ENCODE measurements around the gene B3GNT5. TPM values are rescaled to one million over a fixed set of nuclear protein-coding genes. Genes with fewer than 3 reads are reported as not detected.

Gene B3GNT5
- total RNA-seq, 1 experiment from 2014 or later = 8.6 TPM

GRCh38 chr3:183253528-183254486, 754 bp downstream of the B3GNT5 start:
- no peak for DNase-seq
- Histone ChIP-seq H3K9ac (ENCODE audit: low read length) (no peak overlapping the region), H4K20me1 (ENCODE audit: insufficient read depth, low read depth, low read length) (no peaks in the 10 kb centered on the region), H3K9me2 (replicated peaks; ENCODE audit: insufficient read depth, low read length) (no peaks in the 10 kb centered on the region), H3K79me2 (ENCODE audit: low read length) (no peaks in the 10 kb centered on the region), H2AFZ (ENCODE audit: low read length) (no peak overlapping the region), H3K9me3 (ENCODE audit: low read length) (no peaks in the 10 kb centered on the region), H3K36me3 (ENCODE audit: insufficient read depth, low read length) (no peaks in the 10 kb centered on the region), H3K4me1 (ENCODE audit: low read length) (peaks cover 37% of the 10 kb centered on the region), H3K4me2 (ENCODE audit: low read depth, low read length, poor library complexity, severe bottlenecking) (no peak overlapping the region), H3K27me3 (ENCODE audit: low read length) (no peaks in the 10 kb centered on the region), H3K4me3 (ENCODE audit: low read length) (no peak overlapping the region), H3K27ac (ENCODE audit: low read length) (no peak overlapping the region)

DNA sequence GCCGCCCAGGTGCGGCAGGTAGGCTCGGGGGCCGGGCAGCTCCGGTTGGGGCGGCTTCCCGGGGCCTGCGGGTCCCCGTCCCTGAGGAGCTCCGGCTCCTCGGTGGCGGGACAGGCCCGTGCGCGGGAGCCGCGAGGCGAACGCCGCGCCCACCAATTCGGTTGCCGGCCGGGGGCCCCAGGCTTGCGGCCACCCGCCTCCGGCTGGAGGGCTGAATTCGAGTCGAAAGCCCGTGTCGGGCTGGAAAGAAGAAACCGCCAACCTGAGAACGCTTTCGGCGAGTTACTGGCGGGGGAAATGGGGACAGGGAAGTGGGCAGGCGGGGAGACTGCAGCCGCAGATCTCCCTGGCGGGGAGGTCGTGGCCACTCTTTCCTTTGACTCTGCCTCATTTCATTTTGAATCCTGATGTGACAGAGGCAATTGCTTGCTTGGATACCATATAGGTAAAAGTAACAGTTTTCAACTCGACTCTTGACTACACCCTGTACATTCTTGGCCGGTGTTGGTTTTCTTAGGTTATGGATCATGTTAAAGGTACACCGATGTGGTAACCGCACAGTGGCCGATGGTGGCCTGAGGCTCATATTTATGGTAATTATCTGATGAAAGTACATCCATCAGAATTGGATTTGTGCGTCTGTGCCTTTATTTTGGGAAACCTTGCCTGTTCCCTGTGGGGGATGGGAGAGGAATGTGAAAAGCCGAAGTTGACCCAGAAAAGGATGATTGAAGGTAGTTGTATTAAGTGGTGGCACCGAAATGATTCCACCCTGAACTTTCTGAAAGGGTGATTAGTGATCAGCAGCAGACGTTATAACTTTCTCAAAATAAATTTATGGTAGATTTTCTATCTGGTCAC, 1.7 kb downstream of the B3GNT5 start:
- no peaks in the 10 kb centered on the region for H4K20me1 ChIP-seq (ENCODE audit: insufficient read depth, low read depth, low read length)
- H3K4me1 ChIP-seq (ENCODE audit: low read length) = peaks cover 31% of the 10 kb centered on the region
- no peaks in the 10 kb centered on the region for H3K9me3 ChIP-seq (ENCODE audit: low read length)
- no peaks in the 10 kb centered on the region for H3K36me3 ChIP-seq (ENCODE audit: insufficient read depth, low read length)
- H3K79me2 ChIP-seq (ENCODE audit: low read length) = no peaks in the 10 kb centered on the region
- H3K9me2 ChIP-seq (replicated peaks; ENCODE audit: insufficient read depth, low read length) = no peaks in the 10 kb centered on the region
- no peak overlapping the region for H2AFZ ChIP-seq (ENCODE audit: low read length)
- H3K27me3 ChIP-seq (ENCODE audit: low read length) = no peaks in the 10 kb centered on the region
- DNase-seq = no peak
- H3K27ac ChIP-seq (ENCODE audit: low read length) = no peak overlapping the region
- no peak overlapping the region for H3K4me2 ChIP-seq (ENCODE audit: low read depth, low read length, poor library complexity, severe bottlenecking)
- H3K9ac ChIP-seq (ENCODE audit: low read length) = no peak overlapping the region
- H3K4me3 ChIP-seq (ENCODE audit: low read length) = no peak overlapping the region

GRCh38 chr3:183255348-183255730, 2.3 kb downstream of the B3GNT5 start:
- Histone ChIP-seq H3K4me1 (ENCODE audit: low read length) (peaks cover 31% of the 10 kb centered on the region), H3K4me3 (ENCODE audit: low read length) (no peak overlapping the region), H3K9me2 (replicated peaks; ENCODE audit: insufficient read depth, low read length) (no peaks in the 10 kb centered on the region), H3K36me3 (ENCODE audit: insufficient read depth, low read length) (no peaks in the 10 kb centered on the region), H3K9me3 (ENCODE audit: low read length) (no peaks in the 10 kb centered on the region), H2AFZ (ENCODE audit: low read length) (no peak overlapping the region), H3K4me2 (ENCODE audit: low read depth, low read length, poor library complexity, severe bottlenecking) (no peak overlapping the region), H4K20me1 (ENCODE audit: insufficient read depth, low read depth, low read length) (no peaks in the 10 kb centered on the region), H3K27ac (ENCODE audit: low read length) (no peak overlapping the region), H3K79me2 (ENCODE audit: low read length) (no peaks in the 10 kb centered on the region), H3K27me3 (ENCODE audit: low read length) (no peaks in the 10 kb centered on the region), H3K9ac (ENCODE audit: low read length) (no peak overlapping the region)
- DNase-seq = no peak

DNA sequence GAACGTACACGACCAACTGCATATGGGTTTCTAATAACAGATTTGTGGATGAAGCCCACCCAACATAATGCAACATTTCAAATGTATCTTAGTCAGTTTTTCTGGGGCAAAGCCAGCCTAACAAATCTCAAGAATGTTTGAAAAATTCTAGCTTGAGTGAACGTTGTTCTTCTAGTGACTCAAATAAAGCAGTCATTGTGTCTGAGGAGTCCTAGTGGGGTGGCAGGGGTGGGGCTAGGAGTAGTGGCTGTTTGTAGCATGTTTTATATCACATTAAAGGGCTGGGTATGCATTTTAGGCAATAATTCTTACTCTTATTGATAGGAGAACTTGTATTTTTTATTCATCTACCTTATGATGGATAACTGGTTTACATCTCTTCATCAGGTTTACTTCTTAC, 6.0 kb downstream of the B3GNT5 start:
- no peaks in the 10 kb centered on the region for H3K27me3 ChIP-seq (ENCODE audit: low read length)
- H3K27ac ChIP-seq (ENCODE audit: low read length) = no peak overlapping the region
- H3K79me2 ChIP-seq (ENCODE audit: low read length) = no peaks in the 10 kb centered on the region
- no peaks in the 10 kb centered on the region for H3K9me2 ChIP-seq (replicated peaks; ENCODE audit: insufficient read depth, low read length)
- H3K4me2 ChIP-seq (ENCODE audit: low read depth, low read length, poor library complexity, severe bottlenecking) = no peak overlapping the region
- H3K9ac ChIP-seq (ENCODE audit: low read length) = no peak overlapping the region
- H3K36me3 ChIP-seq (ENCODE audit: insufficient read depth, low read length) = no peaks in the 10 kb centered on the region
- H3K9me3 ChIP-seq (ENCODE audit: low read length) = no peaks in the 10 kb centered on the region
- DNase-seq = peak; percentile 34
- peaks cover 13% of the 10 kb centered on the region for H3K4me1 ChIP-seq (ENCODE audit: low read length)
- no peak overlapping the region for H3K4me3 ChIP-seq (ENCODE audit: low read length)
- no peaks in the 10 kb centered on the region for H4K20me1 ChIP-seq (ENCODE audit: insufficient read depth, low read depth, low read length)
- no peak overlapping the region for H2AFZ ChIP-seq (ENCODE audit: low read length)

GRCh38 chr3:183259621-183260020, 6.6 kb downstream of the B3GNT5 start:
- no peaks in the 10 kb centered on the region for H3K9me2 ChIP-seq (replicated peaks; ENCODE audit: insufficient read depth, low read length)
- no peaks in the 10 kb centered on the region for H3K79me2 ChIP-seq (ENCODE audit: low read length)
- no peaks in the 10 kb centered on the region for H3K36me3 ChIP-seq (ENCODE audit: insufficient read depth, low read length)
- no peak overlapping the region for H3K4me2 ChIP-seq (ENCODE audit: low read depth, low read length, poor library complexity, severe bottlenecking)
- no peak overlapping the region for H3K9ac ChIP-seq (ENCODE audit: low read length)
- no peaks in the 10 kb centered on the region for H4K20me1 ChIP-seq (ENCODE audit: insufficient read depth, low read depth, low read length)
- H3K9me3 ChIP-seq (ENCODE audit: low read length) = no peaks in the 10 kb centered on the region
- no peak overlapping the region for H3K27ac ChIP-seq (ENCODE audit: low read length)
- no peak overlapping the region for H2AFZ ChIP-seq (ENCODE audit: low read length)
- H3K4me1 ChIP-seq (ENCODE audit: low read length) = peaks cover 13% of the 10 kb centered on the region
- DNase-seq = peak; percentile 39
- H3K4me3 ChIP-seq (ENCODE audit: low read length) = no peak overlapping the region
- no peaks in the 10 kb centered on the region for H3K27me3 ChIP-seq (ENCODE audit: low read length)

DNA sequence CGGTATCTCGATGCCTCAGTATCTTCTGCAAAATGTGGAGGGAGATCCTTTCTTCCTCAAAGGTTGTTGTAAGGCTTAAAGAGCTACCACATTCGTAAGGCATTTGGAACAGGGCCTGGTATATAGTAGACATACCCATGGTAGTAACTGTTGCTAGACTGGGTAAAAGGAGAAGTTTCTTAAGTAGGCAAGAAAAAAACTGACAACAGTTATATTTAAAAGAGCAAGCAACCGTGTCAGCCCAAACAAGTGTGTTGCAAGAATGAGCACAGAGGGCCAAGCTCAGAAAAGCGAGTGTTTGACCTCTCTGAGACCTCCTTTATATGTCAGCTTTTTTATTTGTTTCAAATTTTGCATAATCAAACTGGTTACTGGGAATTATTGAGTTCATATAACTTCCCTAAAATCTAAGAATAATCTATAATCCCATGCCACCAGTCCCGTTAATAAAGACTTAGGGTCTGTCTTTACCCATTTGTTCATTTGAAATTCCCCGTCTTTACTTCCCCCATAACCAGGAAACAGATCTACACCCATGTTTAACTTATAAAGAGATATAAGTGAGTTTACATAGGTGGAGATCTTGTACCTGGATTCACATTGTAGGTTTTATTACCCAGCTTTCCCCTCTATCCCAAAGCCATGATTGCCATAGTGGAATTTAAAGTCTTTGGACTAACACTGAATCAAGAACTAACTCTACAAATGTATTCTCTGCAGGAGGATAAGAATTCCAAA, 7.3 kb downstream of the B3GNT5 start:
- no peaks in the 10 kb centered on the region for H3K9me2 ChIP-seq (replicated peaks; ENCODE audit: insufficient read depth, low read length)
- H3K36me3 ChIP-seq (ENCODE audit: insufficient read depth, low read length) = no peaks in the 10 kb centered on the region
- no peak overlapping the region for H2AFZ ChIP-seq (ENCODE audit: low read length)
- H3K4me1 ChIP-seq (ENCODE audit: low read length) = peaks cover 18% of the 10 kb centered on the region
- H3K4me3 ChIP-seq (ENCODE audit: low read length) = no peak overlapping the region
- no peaks in the 10 kb centered on the region for H3K27me3 ChIP-seq (ENCODE audit: low read length)
- no peaks in the 10 kb centered on the region for H3K79me2 ChIP-seq (ENCODE audit: low read length)
- no peak overlapping the region for H3K27ac ChIP-seq (ENCODE audit: low read length)
- H3K9ac ChIP-seq (ENCODE audit: low read length) = no peak overlapping the region
- no peaks in the 10 kb centered on the region for H3K9me3 ChIP-seq (ENCODE audit: low read length)
- H3K4me2 ChIP-seq (ENCODE audit: low read depth, low read length, poor library complexity, severe bottlenecking) = peak overlapping the region; percentile 28
- no peaks in the 10 kb centered on the region for H4K20me1 ChIP-seq (ENCODE audit: insufficient read depth, low read depth, low read length)
- peak; percentile 65 for DNase-seq

- DNase-seq = peak; percentile 38
- no peaks in the 10 kb centered on the region for H3K9me2 ChIP-seq (replicated peaks; ENCODE audit: insufficient read depth, low read length)
- H3K27me3 ChIP-seq (ENCODE audit: low read length) = no peaks in the 10 kb centered on the region
- no peak overlapping the region for H2AFZ ChIP-seq (ENCODE audit: low read length)
- no peak overlapping the region for H3K4me3 ChIP-seq (ENCODE audit: low read length)
- no peaks in the 10 kb centered on the region for H3K9me3 ChIP-seq (ENCODE audit: low read length)
- H3K79me2 ChIP-seq (ENCODE audit: low read length) = no peaks in the 10 kb centered on the region
- no peaks in the 10 kb centered on the region for H4K20me1 ChIP-seq (ENCODE audit: insufficient read depth, low read depth, low read length)
- H3K4me1 ChIP-seq (ENCODE audit: low read length) = peaks cover 24% of the 10 kb centered on the region
- no peaks in the 10 kb centered on the region for H3K36me3 ChIP-seq (ENCODE audit: insufficient read depth, low read length)
- no peak overlapping the region for H3K9ac ChIP-seq (ENCODE audit: low read length)
- H3K27ac ChIP-seq (ENCODE audit: low read length) = no peak overlapping the region
- no peak overlapping the region for H3K4me2 ChIP-seq (ENCODE audit: low read depth, low read length, poor library complexity, severe bottlenecking)
These were observed 8.2 kb downstream of the B3GNT5 start for GRCh38 chr3:183261151-183261724.
